ENCODE results near the gene GOLGA6L1. TPM values are rescaled to one million over a fixed set of nuclear protein-coding genes. Genes with fewer than 3 reads are reported as not detected.
"Not testable (repeated sequence)": the region's sequence is repeated elsewhere in the genome, so short reads cannot be mapped to it uniquely, and the experiment has no call there.

The GOLGA6L1 gene, protein sequence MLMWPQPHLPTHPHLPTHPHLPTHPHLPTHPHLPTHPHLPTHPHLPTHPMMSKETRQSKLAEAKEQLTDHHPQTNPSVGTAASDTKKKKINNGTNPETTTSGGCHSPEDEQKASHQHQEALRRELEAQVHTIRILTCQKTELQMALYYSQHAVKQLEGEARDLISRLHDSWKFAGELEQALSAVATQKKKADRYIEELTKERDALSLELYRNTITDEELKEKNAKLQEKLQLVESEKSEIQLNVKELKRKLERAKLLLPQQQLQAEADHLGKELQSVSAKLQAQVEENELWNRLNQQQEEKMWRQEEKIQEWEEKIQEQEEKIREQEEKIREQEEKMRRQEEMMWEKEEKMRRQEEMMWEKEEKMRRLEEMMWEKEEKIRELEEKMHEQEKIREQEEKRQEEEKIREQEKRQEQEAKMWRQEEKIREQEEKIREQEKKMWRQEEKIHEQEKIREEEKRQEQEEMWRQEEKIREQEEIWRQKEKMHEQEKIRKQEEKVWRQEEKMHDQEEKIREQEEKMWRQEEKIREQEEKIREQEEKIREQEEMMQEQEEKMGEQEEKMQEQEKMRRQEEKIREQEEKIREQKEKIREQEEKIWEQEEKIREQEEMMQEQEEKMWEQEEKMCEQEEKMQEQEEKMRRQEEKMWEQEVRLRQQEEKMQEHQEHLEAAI
- not detected for polyA plus RNA-seq

DNA sequence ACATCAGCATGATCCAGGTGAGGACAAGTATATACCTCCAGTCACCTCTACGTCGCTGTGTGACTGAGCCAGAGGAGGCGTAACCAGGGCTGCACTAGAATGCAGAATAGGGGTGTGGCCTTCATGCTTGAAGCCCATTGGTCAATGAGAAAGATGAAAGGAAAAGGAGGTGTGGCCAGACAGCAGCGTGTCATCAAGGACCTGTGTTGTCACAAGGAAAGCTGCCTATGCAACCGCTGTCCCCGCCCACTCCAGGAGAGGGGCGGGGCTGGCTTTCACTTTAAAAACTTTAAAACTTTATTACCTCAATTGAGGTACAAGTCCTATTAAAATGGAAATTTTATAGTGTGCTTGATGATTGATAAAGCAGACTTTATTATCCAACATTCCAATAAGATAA, at the start of gene GOLGA6L1:
GOLGA6L1 (minus strand) TSS at position 101 of the 400 bp plus-strand sequence; CDS start at position 10, 91 bp downstream.
- H3K4me3 Mint-ChIP-seq = not testable (repeated sequence)

DNA sequence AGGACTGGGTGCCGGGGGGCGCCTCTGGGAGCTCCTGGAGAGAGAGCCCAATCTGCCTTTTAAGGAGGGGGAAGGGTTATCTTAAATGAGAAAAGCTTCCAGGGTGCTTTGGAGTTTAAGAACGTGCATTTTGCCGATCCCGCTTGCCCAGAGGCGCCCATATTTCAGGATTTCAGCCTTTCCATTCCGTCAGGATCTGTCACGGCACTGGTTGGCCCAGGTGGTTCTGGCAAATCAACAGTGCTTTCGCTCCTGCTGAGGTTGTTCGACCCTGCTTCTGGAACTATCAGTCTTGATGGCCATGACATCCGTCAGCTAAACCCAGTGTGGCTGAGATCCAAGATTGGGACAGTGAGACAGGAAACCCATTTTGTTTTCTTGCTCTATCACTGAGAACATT, 44.6 kb upstream of the GOLGA6L1 start:
- DNase-seq; H3K4me3 Mint-ChIP-seq; H3K27ac Mint-ChIP-seq; H3K9me3 Mint-ChIP-seq; H3K27me3 Mint-ChIP-seq (ENCODE audit: low read depth in 3 of 3); H3K36me3 Mint-ChIP-seq; H3K4me1 Mint-ChIP-seq: not testable (repeated sequence)

More for the DNA sequence above, at the start of gene GOLGA6L1:
- H3K36me3 Mint-ChIP-seq; H3K27ac Mint-ChIP-seq; DNase-seq; H3K9me3 Mint-ChIP-seq; H3K4me1 Mint-ChIP-seq; H3K27me3 Mint-ChIP-seq (ENCODE audit: low read depth in 3 of 3): not testable (repeated sequence)

DNA sequence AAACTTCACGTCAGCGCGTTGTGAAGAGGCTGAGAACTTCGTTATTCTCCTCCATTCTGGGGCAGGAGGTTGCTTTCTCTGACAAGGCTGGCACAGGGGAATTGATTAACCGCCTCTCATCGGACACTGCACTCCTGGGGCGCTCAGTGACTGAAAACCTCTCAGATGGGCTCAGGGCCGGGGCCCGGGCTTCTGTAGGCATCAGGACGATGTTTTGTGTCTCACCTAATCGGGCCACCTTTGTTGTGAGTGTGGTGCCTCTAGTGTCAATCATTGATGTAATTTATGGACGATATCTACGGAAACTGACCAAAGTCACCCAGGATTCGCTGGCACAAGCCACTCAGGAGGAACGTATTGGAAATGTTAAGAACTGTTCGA, 43.9 kb upstream of the GOLGA6L1 start:
- not testable (repeated sequence) for H3K36me3 Mint-ChIP-seq; H3K4me3 Mint-ChIP-seq; DNase-seq; H3K27me3 Mint-ChIP-seq (ENCODE audit: low read depth in 3 of 3); H3K4me1 Mint-ChIP-seq; H3K9me3 Mint-ChIP-seq; H3K27ac Mint-ChIP-seq

DNA sequence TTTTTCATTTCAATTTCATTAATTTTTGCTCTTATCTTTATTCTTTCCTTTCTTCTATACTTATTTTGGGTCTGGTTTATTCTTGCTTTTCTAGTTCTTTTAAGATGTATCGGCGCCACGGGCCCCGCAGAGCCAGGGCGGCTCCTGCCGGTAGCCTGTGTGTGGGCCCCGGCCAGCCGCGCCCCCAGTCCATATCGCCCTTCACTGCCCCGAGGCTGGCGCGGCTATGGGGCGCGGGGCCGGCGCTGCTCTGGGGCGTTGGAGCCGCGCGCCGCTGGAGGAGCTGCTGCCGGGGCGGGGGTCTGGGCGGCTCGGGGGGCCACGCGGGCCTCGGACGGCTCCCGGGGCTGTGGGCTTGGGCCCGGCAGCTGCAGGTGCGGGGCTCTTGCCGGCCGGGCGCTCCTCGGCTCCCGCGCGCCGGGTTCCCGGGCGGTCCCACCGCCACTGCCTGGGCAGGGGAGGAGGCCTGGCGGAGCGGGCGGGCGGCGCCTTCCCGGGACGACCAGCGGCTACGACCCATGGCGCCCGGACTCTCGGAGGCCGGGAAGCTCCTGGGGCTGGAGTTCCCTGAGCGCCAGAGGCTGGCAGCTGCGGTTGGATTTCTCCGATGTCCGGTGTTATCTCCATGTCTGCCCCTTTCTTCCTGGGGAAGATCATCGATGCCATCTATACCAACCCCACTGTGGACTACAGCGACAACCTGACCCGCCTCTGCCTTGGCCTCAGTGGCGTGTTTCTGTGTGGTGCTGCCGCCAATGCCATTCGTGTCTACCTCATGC, 43.3 kb upstream of the GOLGA6L1 start:
- H3K4me3 Mint-ChIP-seq; H3K27me3 Mint-ChIP-seq (ENCODE audit: low read depth in 3 of 3); H3K4me1 Mint-ChIP-seq; H3K27ac Mint-ChIP-seq; H3K9me3 Mint-ChIP-seq; DNase-seq; H3K36me3 Mint-ChIP-seq: not testable (repeated sequence)

DNA sequence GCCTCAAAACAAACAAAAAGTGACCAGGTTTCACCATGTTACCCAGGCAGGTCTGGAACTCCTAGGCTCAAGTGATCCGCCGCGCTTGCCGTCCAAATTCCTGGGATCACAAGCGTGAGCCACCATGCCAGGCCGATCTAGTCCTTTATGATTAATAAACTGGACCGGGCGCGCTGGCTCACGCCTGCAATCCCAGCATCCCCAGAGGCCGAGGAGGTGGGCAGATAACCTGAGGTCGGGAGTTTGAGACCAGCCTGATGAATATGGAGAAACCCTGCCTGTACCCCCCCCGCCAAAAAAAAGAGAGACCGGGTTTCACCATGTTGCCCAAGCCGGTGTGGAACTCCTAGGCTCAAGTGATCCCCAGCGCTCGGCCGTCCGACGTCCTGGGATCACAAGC, 40.1 kb upstream of the GOLGA6L1 start:
- DNase-seq; H3K4me3 Mint-ChIP-seq; H3K27ac Mint-ChIP-seq; H3K36me3 Mint-ChIP-seq; H3K27me3 Mint-ChIP-seq (ENCODE audit: low read depth in 3 of 3); H3K9me3 Mint-ChIP-seq; H3K4me1 Mint-ChIP-seq: not testable (repeated sequence)

DNA sequence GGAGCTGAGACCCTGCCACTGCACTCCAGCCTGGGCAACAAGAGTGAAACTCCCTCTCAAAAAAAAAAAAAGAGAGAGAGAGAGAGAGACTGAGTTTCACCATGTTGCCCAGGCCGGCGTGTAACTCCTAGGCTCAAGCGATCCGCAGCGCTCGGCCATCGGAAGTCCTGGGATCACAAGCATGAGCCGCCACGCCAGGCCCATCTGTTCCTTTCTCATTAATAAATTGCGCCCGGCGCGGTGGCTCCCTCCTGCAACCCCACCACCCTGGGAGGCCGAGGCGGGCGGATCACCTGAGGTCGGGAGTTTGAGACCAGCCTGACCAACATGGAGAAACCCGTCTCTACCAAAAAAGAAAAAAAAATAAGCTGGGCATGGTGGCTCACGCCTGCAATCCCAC, 39.0 kb upstream of the GOLGA6L1 start:
- not testable (repeated sequence) for DNase-seq; H3K27me3 Mint-ChIP-seq (ENCODE audit: low read depth in 3 of 3); H3K27ac Mint-ChIP-seq; H3K4me3 Mint-ChIP-seq; H3K9me3 Mint-ChIP-seq; H3K4me1 Mint-ChIP-seq; H3K36me3 Mint-ChIP-seq

DNA sequence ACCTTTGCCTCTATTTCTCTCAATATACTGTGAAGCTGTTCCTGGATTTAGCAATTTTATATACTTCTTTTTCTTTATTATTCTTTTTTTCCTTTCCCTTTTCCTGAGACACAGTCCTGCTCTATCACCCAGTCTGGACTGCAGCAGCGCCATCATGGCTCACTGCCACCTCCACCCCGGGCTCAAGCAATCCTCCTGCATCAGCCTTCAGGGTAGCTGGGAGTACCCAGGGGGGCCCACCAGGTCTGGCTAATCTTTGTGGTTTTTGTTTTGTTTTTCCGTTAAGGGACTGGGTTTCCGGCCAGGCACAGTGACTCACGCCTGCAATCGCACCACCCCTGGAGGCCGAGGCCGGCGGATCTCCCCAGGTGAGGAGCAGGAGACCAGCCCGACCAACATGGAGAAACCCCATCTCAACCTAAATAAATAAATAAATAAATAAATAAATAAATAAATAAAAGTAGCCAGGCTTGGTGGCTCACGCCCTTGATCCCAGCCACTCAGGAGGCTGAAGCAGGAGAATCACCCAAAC, 38.1 kb upstream of the GOLGA6L1 start:
- DNase-seq, H3K9me3 Mint-ChIP-seq: not testable (repeated sequence)

DNA sequence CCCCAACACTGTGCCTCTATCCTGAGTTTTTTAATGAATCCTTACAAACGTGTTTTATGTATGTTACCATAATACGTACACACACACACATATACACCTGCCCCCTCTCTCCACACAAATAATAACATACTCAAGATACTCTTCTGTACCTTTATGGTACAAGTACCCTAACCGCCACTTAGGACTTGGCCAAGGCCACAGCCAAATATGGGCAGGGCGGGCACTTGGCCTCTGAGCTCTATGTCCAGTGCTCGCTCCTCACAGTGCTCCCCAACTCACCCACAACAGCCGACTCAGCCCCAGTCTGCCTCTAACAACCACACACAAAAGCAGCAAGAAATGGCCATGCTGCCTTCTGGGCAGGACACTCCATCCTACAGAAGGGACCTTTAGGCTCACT, 3.8 kb downstream of the GOLGA6L1 start:
- H3K27me3 Mint-ChIP-seq (ENCODE audit: low read depth in 3 of 3); H3K4me3 Mint-ChIP-seq; H3K36me3 Mint-ChIP-seq; H3K4me1 Mint-ChIP-seq; H3K27ac Mint-ChIP-seq; DNase-seq; H3K9me3 Mint-ChIP-seq: not testable (repeated sequence)

More for the DNA sequence above, 38.1 kb upstream of the GOLGA6L1 start:
- not testable (repeated sequence) for H3K36me3 Mint-ChIP-seq; H3K27me3 Mint-ChIP-seq (ENCODE audit: low read depth in 3 of 3); H3K4me3 Mint-ChIP-seq; H3K4me1 Mint-ChIP-seq; H3K27ac Mint-ChIP-seq

DNA sequence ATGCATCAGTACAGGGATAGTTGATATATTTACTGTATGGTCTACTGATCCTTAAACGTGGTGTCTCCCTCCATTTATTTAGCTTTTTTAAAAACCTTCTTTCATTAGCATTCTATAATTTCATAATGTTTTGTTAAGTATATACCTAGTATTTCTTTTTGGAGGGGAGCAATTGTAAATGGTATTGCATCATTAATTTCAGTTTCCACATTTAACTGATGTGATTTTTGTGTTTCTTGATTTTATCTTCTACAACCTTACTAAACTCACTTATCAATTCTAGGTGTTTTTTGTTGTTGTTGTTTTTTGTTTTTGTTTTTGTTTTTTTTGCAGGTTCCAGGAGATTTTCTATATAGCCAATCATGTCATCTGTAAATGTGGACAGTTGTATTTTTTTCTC, 18.4 kb downstream of the GOLGA6L1 start:
- Mint-ChIP-seq H3K36me3 (no peaks in the 10 kb centered on the region), H3K9me3 (peaks cover 0 to 4% (median under 1%) of the 10 kb centered on the region in 6 donors), H3K4me1 (no peaks in the 10 kb centered on the region), H3K27ac (no peak overlapping the region), H3K4me3 (no peak overlapping the region), H3K27me3 (ENCODE audit: low read depth in 3 of 3) (peaks cover 3 to 5% (median 3%) of the 10 kb centered on the region in 3 donors)
- no peak for DNase-seq

DNA sequence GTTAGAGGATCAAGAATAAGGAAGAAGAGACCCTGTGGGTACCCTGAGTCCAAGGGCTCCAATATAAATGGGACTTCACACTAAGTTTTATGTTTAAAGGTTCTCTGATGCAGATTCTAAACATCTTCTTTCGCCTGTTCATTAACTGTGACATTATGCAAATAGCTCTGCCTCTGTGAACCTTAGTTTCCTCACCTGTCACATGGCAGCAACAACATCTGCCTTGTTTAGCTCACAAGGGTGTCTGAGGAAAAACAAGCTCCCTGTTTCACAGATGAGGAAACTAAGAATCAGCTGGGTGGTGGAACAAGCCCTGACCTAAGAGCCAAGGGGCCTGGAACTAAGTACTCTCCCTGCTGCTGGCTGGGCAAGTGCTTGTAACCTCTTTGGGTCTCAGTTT, 40.8 kb downstream of the GOLGA6L1 start:
- H3K27me3 Mint-ChIP-seq (ENCODE audit: low read depth in 3 of 3) = peaks cover 2 to 3% (median 2%) of the 10 kb centered on the region in 3 donors
- H3K36me3 Mint-ChIP-seq = no peaks in the 10 kb centered on the region
- peaks cover 0 to 2% (median 0%) of the 10 kb centered on the region in 6 donors for H3K9me3 Mint-ChIP-seq
- H3K4me1 Mint-ChIP-seq = no peaks in the 10 kb centered on the region
- H3K4me3 Mint-ChIP-seq = no peak overlapping the region
- no peak for DNase-seq
- H3K27ac Mint-ChIP-seq = no peak overlapping the region

DNA sequence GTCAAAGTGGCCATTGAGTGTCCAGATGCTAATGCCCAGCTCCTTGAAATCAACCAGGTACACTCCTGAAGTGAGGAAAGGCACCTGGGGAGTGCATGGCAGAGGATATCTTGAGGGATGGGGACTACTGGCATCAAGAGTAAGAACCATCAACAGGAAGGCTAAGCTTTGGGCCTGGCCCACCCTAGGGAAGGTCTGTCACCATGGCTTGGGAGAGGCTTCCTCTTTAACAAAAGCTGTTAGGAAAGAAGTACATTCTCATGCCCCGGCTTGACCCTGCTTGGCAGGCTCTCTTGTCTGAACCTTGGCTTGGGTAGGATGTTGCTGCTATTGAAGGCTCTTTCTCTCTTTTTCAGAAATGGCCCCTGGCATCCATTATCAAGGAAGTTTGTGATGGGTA, 53.5 kb downstream of the GOLGA6L1 start:
- Mint-ChIP-seq H3K27ac (no peak overlapping the region), H3K36me3 (no peaks in the 10 kb centered on the region), H3K4me1 (no peaks in the 10 kb centered on the region), H3K4me3 (no peak overlapping the region), H3K9me3 (no peaks in the 10 kb centered on the region), H3K27me3 (ENCODE audit: low read depth in 3 of 3) (peaks cover 0 to 5% (median 4%) of the 10 kb centered on the region in 3 donors)
- DNase-seq = no peak

DNA sequence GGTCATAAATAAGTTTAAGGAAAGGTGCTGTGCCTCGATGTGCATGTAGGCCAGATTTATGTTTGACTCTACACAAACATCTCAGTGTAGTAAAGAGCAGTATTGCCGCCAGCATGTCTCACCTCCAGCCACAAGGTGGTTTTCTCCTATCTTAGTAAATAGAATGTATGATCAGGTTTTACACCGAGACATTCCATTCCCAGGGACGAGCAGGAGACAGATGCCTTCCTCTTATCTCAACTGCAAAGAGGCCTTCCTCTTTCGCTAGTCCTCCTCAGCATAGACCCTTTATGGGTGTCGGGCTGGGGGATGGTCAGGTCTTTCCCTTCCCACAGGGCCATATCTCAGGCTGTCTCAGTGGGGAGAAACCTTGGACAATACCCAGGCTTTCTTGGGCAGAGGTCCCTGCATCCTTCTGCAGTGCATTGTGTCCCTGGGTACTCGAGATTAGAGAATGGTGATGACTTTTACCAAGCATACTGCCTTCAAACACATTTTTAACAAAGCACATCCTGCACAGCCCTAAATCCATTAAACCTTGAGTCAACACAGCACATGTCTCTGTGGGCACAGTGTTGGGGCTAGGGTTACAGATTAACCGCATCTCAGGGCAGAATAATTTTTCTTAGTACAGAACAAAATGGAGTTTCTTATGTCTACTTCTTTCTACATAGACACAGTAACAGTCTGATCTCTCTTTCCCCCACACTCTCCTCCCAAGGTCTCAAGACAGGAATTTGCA, 54.5 kb downstream of the GOLGA6L1 start:
- not testable (repeated sequence) for H3K4me3 Mint-ChIP-seq

DNA sequence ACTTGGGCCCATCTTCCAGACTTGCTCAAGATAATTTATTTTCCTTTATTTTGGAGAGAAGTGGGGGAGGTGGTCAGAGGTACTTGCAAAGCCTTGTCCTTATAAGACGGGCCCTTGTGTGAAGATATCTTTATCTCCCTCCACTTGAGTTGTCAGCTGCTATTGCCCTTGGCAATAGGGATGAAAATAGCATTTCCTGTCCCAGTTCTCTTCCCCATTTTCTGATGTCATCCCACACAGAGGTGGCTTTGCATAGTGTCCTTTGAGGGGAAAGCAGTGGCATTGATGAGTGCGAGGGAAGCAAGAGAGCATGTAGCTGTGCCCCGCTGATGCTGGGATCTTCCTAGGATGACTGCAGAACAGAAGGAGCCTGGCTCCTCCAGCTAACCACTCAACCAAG, 55.4 kb downstream of the GOLGA6L1 start:
- H3K27me3 Mint-ChIP-seq (ENCODE audit: low read depth in 3 of 3) = peaks cover 0 to 6% (median 0%) of the 10 kb centered on the region in 3 donors
- H3K36me3 Mint-ChIP-seq = no peaks in the 10 kb centered on the region
- DNase-seq = no peak
- H3K27ac Mint-ChIP-seq = no peak overlapping the region
- H3K4me3 Mint-ChIP-seq = no peak overlapping the region
- H3K9me3 Mint-ChIP-seq = no peaks in the 10 kb centered on the region
- no peaks in the 10 kb centered on the region for H3K4me1 Mint-ChIP-seq

More for the DNA sequence above, 54.5 kb downstream of the GOLGA6L1 start:
- H3K36me3 Mint-ChIP-seq; DNase-seq; H3K27me3 Mint-ChIP-seq (ENCODE audit: low read depth in 3 of 3); H3K4me1 Mint-ChIP-seq; H3K9me3 Mint-ChIP-seq; H3K27ac Mint-ChIP-seq: not testable (repeated sequence)
